ENCODE results near the gene ATXN1. TPM values are rescaled to one million over a fixed set of nuclear protein-coding genes. Genes with fewer than 3 reads are reported as not detected.

ATXN1 gene
- polyA plus RNA-seq, 1 donor (not counting 4 experiments of a cell fraction or from before 2014, with no cell fraction given) = 9.7 TPM

DNA sequence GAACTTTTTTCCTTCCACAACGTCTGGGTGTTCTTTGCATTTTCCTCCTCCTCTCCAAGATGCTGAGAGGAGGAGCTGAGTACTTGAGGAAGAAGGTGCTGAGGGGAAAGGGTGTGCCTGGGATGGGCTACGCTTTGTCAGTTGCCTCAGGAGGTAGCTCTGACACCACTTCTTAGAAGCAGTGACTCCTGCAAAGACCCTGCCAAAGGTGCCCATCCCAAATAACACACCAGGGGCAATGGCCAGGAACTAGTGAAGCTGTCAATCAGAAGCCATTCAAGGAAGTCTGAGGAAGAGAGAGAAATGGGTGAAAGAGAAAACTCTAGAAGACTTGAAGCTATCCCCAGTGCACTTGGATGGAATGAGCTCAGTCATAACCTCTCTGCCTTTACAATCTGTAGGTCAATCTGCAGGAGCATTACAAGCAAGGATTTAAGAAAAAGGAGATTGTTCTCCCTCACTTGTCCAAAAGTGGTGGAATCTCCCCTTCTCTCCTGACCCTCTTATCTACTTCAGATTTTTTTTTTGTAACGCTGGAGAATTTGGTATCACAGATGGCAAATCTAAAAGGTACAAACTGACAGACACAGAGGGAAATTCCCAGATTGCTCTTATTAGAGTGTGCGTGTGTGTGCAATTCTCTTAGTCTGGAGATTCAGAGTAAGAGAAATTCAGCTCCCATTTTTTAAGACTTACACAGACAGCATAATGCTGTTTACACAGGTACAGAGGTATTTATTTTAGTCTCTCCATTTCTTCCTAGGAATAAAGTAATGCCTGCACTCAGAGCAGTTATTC, 280.3 kb downstream of the ATXN1 start:
- no peaks in the 10 kb centered on the region for H3K9me1 ChIP-seq (ENCODE audit: control insufficient read depth, extremely low read depth, insufficient read depth, low read length)
- H3K9ac ChIP-seq (ENCODE audit: control insufficient read depth, extremely low read depth, insufficient read depth, low read length) = no peak overlapping the region
- no peaks in the 10 kb centered on the region for H4K20me1 ChIP-seq (ENCODE audit: control insufficient read depth, extremely low read depth, insufficient read depth, low read length)
- peaks cover 6% of the 10 kb centered on the region for H3K9me3 ChIP-seq (ENCODE audit: control insufficient read depth, low read depth, low read length)
- H2AFZ ChIP-seq (ENCODE audit: control insufficient read depth, low read length) = no peak overlapping the region
- H3K4me3 ChIP-seq (ENCODE audit: control insufficient read depth in 2 of 3, extremely low read depth in 1 of 3, insufficient read depth in 2 of 3, low read depth in 1 of 3, low read length in 3 of 3) = no peak overlapping the region
- H3K4me1 ChIP-seq (ENCODE audit: control insufficient read depth, extremely low read depth, insufficient read depth, low read length) = peaks cover 3% of the 10 kb centered on the region
- H3K4me2 ChIP-seq (ENCODE audit: control insufficient read depth, extremely low read depth, insufficient read depth, low read depth, low read length) = no peak overlapping the region
- H3K27ac ChIP-seq (ENCODE audit: control insufficient read depth, insufficient read depth, low read length) = no peak overlapping the region
- H3K27me3 ChIP-seq (ENCODE audit: control insufficient read depth, extremely low read depth, insufficient read depth, low read length) = no peaks in the 10 kb centered on the region
- H3K36me3 ChIP-seq (ENCODE audit: control insufficient read depth in 2 of 2, extremely low read depth in 1 of 2, insufficient read depth in 2 of 2, low read length in 2 of 2) = no peaks in the 10 kb centered on the region
- no peak for FAIRE-seq
- dilution Hi-C loops (cut with MboI; ENCODE audit: extremely low pct_ligation_motif_present, low sequenced_read_pairs) = no loop called here
- H3K79me2 ChIP-seq (ENCODE audit: control insufficient read depth, insufficient read depth, low read length) = no peaks in the 10 kb centered on the region
- no peak for DNase-seq (ENCODE audit: low read depth, low spot score)
- TF ChIP-seq EZH2 (IDR thresholded peaks at IDR 0.05; ENCODE audit: low read length) = no peak
- TF ChIP-seq, protein P1, sequence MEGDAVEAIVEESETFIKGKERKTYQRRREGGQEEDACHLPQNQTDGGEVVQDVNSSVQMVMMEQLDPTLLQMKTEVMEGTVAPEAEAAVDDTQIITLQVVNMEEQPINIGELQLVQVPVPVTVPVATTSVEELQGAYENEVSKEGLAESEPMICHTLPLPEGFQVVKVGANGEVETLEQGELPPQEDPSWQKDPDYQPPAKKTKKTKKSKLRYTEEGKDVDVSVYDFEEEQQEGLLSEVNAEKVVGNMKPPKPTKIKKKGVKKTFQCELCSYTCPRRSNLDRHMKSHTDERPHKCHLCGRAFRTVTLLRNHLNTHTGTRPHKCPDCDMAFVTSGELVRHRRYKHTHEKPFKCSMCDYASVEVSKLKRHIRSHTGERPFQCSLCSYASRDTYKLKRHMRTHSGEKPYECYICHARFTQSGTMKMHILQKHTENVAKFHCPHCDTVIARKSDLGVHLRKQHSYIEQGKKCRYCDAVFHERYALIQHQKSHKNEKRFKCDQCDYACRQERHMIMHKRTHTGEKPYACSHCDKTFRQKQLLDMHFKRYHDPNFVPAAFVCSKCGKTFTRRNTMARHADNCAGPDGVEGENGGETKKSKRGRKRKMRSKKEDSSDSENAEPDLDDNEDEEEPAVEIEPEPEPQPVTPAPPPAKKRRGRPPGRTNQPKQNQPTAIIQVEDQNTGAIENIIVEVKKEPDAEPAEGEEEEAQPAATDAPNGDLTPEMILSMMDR (optimal IDR thresholded peaks at IDR 0.05 in 1 of 3, IDR thresholded peaks at IDR 0.05 in 1 of 3, conservative IDR thresholded peaks at IDR 0.05 in 1 of 3; ENCODE audit: extremely low read depth in 1 of 3, insufficient read depth in 2 of 3, low read length in 3 of 3) = no peak

DNA sequence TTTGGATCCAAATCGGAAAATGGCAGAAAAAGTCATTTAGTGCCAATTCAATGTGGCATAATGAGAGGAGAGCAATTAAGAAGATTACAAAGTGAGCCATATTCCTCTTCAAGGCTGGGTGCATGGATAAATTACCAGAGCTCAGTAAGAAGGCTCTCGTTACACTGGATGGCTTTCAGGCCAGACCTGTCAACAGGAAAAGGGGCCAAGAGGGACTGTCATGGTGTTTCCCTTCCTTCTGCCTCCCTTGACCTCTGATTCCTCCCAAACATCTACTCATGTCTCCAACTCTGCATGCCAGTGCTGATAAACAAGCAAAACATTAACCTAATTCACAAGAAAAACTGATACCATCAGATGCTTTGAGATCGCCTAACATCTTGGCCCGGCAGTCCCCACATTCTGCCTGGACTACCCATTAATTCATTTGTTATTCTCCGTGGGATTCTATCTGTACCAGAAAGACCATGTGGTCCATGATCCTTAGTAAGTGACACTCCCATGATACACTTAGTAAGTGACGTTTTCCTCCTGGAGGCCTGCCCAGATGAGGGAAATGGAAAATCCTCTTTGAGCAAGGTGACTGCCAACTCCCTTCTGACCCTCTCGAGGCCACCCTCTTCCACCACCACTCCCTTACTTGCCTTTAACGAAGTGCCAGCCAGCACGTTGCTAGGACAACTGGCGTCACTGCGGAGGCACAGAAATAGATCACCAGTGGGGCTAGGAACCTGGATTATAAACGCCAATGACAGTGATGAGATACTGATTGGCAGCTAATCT, 283.7 kb downstream of the ATXN1 start:
- Histone ChIP-seq H3K27me3 (ENCODE audit: control insufficient read depth, extremely low read depth, insufficient read depth, low read length) (no peaks in the 10 kb centered on the region), H3K9me1 (ENCODE audit: control insufficient read depth, extremely low read depth, insufficient read depth, low read length) (no peaks in the 10 kb centered on the region), H3K4me1 (ENCODE audit: control insufficient read depth, extremely low read depth, insufficient read depth, low read length) (no peaks in the 10 kb centered on the region), H3K36me3 (ENCODE audit: control insufficient read depth in 2 of 2, extremely low read depth in 1 of 2, insufficient read depth in 2 of 2, low read length in 2 of 2) (no peaks in the 10 kb centered on the region), H4K20me1 (ENCODE audit: control insufficient read depth, extremely low read depth, insufficient read depth, low read length) (no peaks in the 10 kb centered on the region), H3K4me3 (ENCODE audit: control insufficient read depth in 2 of 3, extremely low read depth in 1 of 3, insufficient read depth in 2 of 3, low read depth in 1 of 3, low read length in 3 of 3) (no peak overlapping the region), H3K79me2 (ENCODE audit: control insufficient read depth, insufficient read depth, low read length) (no peaks in the 10 kb centered on the region), H3K27ac (ENCODE audit: control insufficient read depth, insufficient read depth, low read length) (no peak overlapping the region), H3K9ac (ENCODE audit: control insufficient read depth, extremely low read depth, insufficient read depth, low read length) (no peak overlapping the region), H3K9me3 (ENCODE audit: control insufficient read depth, low read depth, low read length) (no peaks in the 10 kb centered on the region), H3K4me2 (ENCODE audit: control insufficient read depth, extremely low read depth, insufficient read depth, low read depth, low read length) (no peak overlapping the region), H2AFZ (ENCODE audit: control insufficient read depth, low read length) (no peak overlapping the region)
- TF ChIP-seq, protein P1 (optimal IDR thresholded peaks at IDR 0.05 in 1 of 3, IDR thresholded peaks at IDR 0.05 in 1 of 3, conservative IDR thresholded peaks at IDR 0.05 in 1 of 3; ENCODE audit: extremely low read depth in 1 of 3, insufficient read depth in 2 of 3, low read length in 3 of 3) = no peak
- no peak for TF ChIP-seq EZH2 (IDR thresholded peaks at IDR 0.05; ENCODE audit: low read length)
- DNase-seq (ENCODE audit: low read depth, low spot score) (no peak), FAIRE-seq (no peak)
- dilution Hi-C loops (cut with MboI; ENCODE audit: extremely low pct_ligation_motif_present, low sequenced_read_pairs) = no loop called here

Measured in keratinocyte (primary cell).